GM21786 (cell line): ENCODE measurements around the gene SEL1L.
A peak's percentile ranks its signal among the peaks of the same experiment; 100 is the strongest.
"Not testable (repeated sequence)": the region's sequence is repeated elsewhere in the genome, so short reads cannot be mapped to it uniquely, and the experiment has no call there.

Source experiments
- ATAC-seq: cut with Tn5 transposase; IDR thresholded peaks from one replicate; pipeline ENCODE4 v1.9.1; 2021; ENCODE audit not compliant: unreplicated experiment

SEL1L gene

DNA sequence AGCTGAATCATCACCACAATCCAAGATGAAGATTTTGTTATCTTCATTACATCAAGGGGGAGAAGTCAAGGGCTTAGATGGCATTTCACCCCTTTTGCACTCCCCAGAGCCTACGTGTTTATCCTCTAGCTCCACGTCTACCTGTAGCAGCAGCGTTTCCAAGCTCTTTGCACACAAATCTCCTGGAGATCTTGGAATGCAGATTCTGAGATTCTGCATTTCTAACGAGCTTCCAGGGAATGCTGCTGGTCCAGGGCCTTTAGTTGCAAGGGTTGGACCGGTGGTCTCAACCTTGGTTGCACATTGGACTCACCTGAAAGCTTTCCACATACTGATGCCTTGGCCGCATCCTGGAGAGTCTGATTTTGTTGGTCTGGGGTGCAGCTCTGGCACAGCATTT, 84.1 kb downstream of the SEL1L start:
- no peak for ATAC-seq

DNA sequence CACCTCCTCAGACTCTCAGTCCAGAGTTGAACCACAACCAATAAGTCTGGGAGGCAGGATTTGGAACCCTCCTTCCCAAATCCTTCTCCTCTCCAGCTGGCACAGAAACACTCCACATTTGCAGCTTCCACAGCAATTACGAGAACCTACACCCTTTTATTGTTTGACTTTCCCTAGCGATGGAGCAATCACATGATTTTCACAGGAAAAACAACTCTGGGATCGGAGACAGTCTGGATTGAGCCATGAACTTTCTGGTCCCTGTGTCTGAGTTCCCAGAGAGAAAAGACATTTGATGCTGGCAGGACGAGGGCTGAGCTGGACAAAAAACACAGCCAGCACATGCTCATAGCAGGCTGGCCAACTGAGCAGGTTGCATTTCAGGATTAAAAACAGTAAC, 84.5 kb downstream of the SEL1L start:
- no peak for ATAC-seq

DNA sequence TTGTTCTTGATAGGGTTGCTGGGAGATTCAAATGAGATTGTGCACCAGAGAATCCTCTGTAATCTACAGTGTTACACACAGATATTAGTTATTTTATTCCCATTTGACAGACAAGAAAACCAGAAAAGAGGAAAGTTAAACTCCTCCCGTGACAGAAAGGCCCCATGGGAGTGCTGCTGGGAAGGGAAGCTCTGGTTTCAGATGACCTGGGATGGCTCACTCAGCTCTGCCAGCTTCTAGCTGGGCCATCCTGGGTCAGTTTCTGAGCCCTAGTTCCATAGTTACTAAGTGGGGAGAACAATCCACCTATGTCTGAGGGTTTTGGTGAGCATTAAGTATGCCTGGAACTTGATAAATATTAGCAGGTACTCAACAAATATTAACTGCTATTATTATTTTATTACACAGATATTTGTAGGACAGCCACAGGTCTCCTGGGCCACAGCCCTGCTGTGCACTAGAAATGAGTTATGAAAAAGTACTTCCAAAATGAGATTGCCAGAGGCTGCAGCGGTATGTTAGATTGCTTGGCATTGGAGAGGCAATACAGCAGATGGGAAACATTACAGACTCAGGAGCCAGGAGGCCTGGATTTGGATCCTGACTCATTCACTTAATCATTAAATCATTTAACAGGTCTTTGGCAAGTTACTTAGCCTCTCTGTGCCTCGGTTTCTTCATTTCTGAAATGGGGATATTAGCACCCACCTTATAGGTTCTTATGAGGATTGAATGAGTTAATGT, 86.5 kb downstream of the SEL1L start:
- ATAC-seq = no peak

DNA sequence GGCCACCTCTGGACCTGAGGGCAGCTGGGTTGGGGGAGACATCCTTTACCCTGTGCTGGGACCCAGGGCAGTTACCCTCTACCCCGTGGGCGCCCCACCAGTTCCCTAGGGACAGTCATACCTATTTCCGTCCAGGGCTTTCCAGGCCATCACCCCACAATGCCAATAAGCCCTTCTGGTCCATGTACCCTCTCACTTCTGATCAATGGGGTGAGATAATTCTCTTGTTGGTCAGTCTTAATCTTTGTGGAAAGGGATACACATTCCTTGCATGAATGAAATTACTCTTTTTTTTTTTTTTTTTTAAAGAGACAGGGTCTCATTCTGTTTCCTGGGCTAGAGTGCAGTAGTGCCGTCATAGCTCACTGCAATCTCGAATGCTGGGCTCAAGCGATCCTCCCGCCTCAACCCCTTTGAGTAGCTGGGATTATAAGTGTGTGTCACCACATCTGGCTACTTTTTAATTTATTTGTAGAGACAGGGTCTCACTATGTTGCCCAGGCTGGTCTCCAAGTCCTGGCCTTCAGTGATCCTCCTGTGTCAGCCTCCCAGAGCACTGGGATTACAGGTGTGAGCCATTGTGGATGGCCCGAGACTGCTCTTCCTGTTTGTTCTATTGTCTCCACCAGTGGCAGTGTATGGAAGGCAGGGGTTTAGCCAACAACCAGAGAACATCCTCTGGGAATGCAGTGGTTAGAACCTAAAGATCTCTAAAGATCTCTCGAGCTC, 87.2 kb downstream of the SEL1L start:
- ATAC-seq = no peak

DNA sequence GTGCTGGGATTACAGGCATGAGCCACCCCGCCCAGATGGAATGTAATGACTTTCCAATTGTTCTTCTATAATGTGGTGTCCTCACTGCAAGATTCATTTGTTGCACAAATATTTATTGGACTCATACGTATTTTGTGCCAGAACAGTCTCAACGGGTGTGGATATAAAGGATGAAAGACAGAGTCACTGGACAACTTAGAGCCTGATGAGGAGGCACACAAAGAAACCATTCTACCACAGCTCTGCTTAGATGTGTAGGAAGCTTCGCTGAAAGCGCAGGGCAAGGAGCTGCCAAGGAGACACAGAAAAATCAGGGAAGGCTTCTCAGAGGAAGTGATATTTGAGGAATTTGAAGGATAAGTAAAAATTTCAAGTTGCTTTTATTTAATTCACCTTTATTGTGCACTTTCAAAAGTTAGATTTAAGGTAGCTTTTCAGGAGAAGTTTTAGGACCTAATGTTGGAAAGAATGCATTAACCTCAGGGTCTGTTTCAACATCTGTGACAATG, 92.0 kb downstream of the SEL1L start:
- no peak for ATAC-seq

DNA sequence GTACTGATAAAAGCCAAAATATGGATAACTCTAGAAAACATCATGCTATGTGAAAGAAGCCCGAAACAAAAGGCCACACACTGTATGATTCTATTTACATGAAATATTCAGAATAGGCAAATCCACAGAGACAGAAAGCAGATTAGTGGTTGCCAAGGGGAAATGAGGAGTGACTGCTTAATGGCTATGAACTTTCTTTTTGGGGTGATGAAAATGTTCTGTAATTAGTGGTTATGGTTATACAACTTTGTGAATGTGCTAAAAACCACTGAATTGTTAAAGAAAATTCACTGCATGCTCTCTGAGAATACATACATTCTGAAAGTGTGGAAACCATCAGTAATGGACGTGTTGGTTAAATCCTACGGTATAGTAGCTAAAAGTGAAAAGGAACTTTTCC, 93.6 kb downstream of the SEL1L start:
- no peak for ATAC-seq

DNA sequence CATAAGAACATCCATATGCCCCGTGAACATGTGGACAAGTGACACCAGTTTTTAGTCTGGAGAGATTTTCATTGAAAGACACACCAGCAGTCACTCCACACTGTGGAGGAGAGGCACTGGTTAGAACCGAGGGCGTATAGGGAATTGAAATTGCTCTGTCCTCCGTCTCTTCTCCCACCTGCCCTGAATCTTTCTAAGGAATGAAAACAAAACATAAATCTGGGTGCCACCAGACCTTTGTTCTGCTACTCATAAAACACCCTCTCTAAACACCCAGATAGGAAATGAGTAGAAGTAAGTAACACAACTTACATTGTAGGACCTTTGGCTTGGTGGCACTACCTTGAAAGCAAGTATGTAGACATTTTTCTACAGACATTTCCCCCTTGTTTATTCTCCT, 96.4 kb downstream of the SEL1L start:
- no peak for ATAC-seq

DNA sequence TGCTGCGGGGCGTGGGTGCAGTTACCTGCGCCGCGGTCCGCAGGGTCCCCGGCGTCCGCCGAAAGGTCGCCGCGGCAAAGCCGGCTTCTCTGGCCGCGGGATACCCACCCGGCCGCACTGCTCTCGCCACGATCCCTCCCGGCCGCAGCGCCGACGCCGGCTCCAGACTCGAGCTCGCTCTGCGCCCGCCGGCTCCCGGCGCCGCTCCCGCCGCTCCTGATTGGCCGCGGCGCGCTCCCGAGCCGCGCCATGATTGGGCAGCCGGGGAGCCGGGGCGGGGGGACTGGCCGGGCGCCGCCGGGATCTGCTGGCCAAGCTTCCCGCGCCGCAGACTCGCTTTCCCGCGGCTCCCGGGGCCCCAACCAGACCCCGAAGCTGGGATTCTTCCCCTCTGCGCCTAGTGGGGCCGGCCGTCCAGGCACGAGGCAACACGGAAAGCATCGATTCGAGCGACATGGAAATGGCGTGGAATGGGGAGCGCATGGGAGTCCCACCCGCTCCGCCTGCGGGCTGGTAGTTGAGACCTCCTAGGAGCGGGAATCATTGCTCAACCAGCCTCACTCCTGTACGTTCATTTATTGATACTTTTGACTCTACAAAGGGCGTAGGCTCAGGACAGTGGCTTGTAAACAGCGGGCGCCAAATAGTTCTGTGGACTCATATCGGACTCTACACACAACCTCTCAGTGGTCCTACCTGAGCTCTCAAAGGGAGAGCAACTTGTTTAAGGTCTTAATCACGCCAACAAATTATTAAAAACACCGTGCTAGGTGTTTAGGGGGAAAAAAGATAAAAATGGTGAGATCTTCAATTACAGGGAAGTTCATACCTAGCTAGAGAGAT, 97.1 kb downstream of the SEL1L start:
- ATAC-seq = peak; percentile 51

DNA sequence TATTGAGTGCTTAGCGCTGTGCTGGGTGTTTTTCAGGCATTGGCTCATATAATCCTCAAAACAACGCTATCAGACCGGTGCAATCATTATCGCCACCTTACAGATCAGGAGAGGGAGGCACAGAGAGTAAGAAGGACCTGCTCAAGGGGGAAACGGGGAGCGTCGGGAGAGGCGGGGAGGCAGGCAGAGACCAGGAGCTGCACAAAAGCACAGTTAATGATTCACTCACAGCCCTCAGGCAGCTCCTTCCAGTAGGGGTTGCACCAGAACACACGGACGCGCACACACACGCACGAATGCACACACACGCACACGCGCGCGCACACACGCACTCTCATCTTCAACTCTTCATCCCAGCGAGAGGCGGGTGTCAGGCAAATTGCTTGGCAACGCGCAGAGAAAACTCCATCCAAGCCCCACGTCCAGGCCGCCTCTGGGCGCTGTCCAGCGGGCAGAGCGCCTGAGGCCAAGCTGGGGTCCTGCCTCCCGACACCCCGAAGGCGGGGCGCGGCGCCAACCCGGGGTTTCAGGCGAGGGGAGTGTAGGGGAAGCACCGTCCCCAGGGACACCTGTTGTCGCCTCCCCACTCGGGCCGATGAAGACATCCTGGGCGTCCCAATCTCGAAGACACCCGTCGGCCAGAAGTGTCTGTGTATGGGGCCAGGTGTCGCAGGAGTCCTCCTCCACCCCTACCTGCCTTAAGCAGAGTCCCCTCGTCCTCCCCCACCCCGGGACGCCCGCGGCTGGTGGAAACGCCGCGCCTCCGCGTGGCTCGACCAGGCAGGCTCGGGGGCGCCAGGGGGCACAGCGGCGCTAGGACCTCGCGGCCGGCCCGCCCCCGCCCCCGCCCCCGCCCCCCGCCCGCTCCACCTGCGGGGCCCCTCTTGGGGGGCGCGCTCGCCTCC, 98.0 kb downstream of the SEL1L start:
- peak; percentile 33 for ATAC-seq

DNA sequence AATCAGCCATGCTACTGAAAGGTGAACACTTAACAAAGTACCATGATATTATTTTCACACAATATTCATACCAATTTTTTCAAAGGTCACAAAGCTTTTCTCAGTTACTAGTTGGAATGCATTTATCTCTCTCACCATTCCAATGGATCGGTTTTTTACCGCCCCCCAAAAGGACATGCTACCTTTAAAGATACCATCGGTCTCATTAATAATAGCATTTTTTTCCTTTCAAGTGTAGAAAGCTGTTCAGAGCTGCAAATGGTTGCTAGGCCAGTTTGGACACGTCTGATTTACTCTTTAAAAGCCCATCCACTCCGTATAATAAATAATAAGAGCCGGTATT, 98.6 kb downstream of the SEL1L start:
- no peak for ATAC-seq

DNA sequence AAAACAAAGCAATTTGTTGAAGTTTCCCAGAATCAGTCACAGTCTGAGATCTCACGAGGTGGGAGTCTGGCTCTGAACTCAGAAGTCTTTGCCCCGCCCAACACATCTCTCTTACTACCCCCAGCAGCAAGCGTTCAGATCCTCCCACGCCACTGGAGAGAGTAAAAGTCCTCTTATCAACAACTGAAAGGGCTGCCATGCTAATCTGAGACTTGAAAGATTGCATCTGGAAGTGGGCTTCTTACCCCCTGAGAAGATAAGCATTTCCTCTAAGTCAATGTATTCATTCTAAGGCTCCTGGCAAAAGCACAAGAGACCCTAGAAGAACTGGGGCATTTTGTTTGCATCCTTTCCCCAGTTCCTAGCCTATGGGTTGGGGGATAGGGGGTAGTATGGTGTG, 99.4 kb downstream of the SEL1L start:
- no peak for ATAC-seq

DNA sequence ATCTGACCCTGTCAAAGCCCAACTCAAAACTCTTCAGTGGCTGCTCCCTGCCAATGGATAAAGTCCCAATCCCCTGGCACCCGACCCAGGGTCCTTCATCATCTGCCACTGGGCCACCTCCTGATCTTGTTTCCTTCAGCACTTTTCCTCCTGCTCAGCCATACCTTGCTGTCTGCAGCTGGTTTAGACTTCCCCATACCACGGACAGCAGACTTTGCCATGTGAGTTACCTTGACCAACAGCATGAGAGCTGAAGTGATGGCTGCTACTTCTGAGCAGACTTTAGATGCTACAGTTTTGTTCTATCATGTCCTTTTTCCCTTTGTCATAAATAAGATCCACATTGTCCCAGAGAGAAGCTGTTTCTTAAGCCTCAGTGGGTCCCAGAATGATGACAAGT, 100.3 kb downstream of the SEL1L start:
- no peak for ATAC-seq

DNA sequence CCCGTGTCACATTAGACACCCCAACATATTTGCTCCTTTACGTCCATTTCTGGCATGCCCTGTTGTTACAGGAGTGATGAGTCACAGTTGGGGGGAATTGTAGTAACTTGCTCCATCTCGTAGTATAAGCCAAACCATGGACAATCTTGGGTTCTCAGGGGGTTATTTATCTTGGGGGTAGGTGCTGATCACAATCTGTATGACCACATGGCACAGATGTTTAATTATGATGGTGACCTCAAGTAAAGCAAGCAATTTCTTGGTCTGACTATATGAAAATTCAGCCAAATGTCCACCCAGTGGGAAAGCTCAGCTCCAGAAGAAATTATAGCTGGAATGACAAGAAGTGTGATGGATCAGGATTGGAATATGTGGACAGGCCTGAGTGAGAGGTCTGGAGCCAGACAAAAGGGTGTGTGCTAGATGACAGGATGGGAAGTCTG, 101.4 kb downstream of the SEL1L start:
- ATAC-seq = no peak

DNA sequence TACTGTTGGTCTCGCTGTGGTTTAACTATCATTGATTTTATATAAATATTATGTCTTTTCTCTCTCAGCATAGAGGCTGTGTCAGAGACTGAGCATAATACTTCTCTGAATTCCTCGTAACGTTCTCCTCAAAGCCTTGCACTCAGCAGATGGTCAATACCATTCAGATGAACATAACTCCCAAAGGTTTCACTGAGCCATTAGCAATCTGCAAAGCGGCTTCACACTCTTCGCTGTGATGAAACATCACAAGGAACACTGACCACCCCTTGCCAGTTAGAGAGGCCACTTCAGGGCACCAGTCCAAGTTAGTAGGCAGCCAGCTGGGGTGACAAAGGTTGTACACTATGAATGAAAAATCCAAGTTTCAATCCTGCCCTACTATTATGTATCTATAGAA, 103.4 kb downstream of the SEL1L start:
- ATAC-seq = no peak

DNA sequence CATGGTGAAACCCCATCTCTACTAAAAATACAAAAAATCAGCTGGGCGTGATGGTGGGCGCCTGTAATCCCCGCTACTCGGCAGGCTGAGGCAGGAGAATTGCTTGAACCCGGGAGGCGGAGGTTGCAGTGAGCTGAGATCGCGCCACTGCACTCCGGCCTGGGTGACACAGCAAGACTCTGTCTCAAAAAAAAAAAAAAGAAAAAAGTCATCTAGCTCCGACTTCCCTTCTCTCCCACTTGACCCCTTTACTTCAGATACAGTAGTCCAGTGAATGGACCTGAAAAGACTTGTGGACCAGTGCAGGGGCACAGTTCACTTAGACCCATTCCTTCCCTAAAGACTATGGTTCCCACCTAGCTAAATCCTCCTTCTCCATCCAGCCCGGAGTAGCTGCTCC, 103.9 kb downstream of the SEL1L start:
- ATAC-seq = not testable (repeated sequence)

DNA sequence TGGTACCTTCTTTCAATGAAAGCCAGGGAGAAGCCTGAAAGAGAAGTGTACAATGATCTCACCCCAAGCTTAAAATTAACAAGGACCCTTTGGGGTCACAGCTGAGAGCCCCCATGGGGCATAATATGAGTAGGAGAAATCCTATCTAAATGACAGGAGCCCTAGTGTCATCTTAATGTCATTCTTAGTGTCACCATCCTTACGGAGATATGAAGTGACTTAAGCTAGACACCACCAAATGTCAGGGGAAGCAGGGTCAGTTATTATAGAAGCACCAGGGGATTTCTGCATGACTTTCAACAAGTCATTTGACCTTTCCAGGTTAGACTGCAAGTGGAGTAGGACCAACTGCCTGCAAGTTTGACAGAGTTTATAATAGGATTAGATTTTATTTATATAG, 104.6 kb downstream of the SEL1L start:
- no peak for ATAC-seq

DNA sequence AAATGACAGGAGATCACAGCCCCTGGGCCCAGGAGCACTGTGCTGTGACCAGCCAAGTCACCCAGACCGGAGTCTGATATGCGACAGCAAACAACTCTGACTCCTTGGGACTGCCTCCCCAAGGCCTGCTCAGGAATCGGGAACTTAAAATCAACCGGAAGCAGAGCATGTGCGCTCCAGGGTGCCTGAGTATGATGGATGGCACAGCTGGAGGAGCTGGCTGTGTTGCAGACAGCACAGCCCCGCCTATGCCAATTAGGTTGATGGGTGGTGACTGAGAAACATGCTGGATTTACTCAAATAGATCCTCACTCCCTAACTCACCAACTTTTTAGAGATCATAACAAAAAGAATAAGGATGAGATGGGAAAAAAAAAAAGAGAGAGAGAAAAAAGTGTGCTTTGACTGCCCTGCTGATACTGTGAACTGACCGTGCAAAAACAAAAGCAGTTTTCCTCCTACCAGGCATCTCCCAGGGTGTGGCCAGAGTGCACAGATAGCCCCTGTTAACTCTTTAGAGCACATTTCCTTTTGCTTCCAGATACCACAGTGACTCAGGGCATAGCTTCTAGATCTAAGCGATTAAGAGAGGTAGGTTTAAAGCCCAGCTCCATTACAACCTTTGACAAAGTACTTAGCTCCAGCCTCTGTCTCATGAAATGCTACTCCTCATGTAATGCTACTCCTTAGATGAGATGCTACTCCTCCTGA, 106.2 kb downstream of the SEL1L start:
- ATAC-seq = no peak

DNA sequence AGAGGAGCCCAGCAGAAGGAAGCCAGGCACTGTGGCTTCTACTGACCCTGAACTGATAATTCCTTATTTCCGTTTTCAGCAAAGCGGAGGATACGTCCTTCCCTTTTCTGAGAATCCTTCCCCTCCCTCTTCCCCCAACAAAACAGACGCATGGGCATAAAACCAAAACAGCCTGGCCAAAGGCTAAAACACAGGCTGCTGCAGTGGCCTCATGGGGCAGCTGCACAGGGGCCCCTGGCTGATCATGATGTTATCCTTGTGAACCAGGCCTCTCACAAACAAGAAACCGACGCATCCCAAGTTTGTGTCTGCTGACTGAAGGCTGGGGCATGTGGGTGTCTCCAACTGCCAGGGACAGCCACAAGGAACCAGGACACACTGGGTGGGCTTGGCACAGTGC, 110.1 kb downstream of the SEL1L start:
- ATAC-seq = no peak
